Skeletal muscle tissue (tissue), 4 donors: ENCODE results near the gene GPATCH1. TPM values are rescaled to one million over a fixed set of nuclear protein-coding genes. Genes with fewer than 3 reads are reported as not detected.
"Not testable (repeated sequence)": the region's sequence is repeated elsewhere in the genome, so short reads cannot be mapped to it uniquely, and the experiment has no call there.

ENCODE experiments used
- H3K27ac ChIP-seq: one replicate; pipeline ENCODE4 v1.7.0; 2013; ENCODE audit warnings: mild to moderate bottlenecking, low read depth, low read length, inconsistent platforms
- H3K27me3 ChIP-seq, 3 donors: one replicate each; pipeline ENCODE4 v1.7.0; 2013; ENCODE audit warnings: low read length in 3 of 3; ENCODE audit not compliant: control insufficient read depth in 3 of 3, insufficient read depth in 3 of 3
- H3K36me3 ChIP-seq, 3 donors: one replicate each; pipeline ENCODE4 v1.7.0; 2013; ENCODE audit warnings: low read length in 3 of 3; ENCODE audit not compliant: control insufficient read depth in 3 of 3, insufficient read depth in 3 of 3
- H3K4me1 ChIP-seq, 3 donors: one replicate each; pipeline ENCODE4 v1.7.0; 2013; ENCODE audit warnings: low read length in 3 of 3, mild to moderate bottlenecking in 3 of 3; ENCODE audit not compliant: control insufficient read depth in 3 of 3, insufficient read depth in 3 of 3
- H3K4me3 ChIP-seq, 3 donors: one replicate each; pipeline ENCODE4 v1.7.0; 2013; ENCODE audit warnings: low read length in 3 of 3
- H3K9ac ChIP-seq, 3 donors: one replicate each; pipeline ENCODE4 v1.7.0; 2013; ENCODE audit warnings: low read length in 3 of 3, mild to moderate bottlenecking in 3 of 3, moderate library complexity in 2 of 3, low read depth in 1 of 3
- H3K9me3 ChIP-seq, 3 donors: one replicate each; pipeline ENCODE4 v1.7.0; 2013; ENCODE audit warnings: low read length in 3 of 3; ENCODE audit not compliant: control insufficient read depth in 3 of 3
- total RNA-seq: library from RNA; depleted of rRNA; stranded (reverse); fragments of >200 nt; gene quantifications from one replicate; pipeline ENCODE4 v1.2.3, GENCODE V29; 2014
- donor health status: Osteomylitis.

The GPATCH1 gene
- total RNA-seq, 1 donor from 2014 or later = 6.3 TPM

GRCh38 chr19:33154313-33154712 is 73.3 kb downstream of the GPATCH1 start:
- H3K27ac ChIP-seq = not testable (repeated sequence)

GRCh38 chr19:33156334-33156733 is 75.4 kb downstream of the GPATCH1 start:
- Histone ChIP-seq H3K27ac (no peak overlapping the region), H3K27me3 (peaks cover 0 to 2% (median 0%) of the 10 kb centered on the region in 3 donors), H3K36me3 (no peaks in the 10 kb centered on the region), H3K4me1 (no peaks in the 10 kb centered on the region), H3K9me3 (no peaks in the 10 kb centered on the region), H3K9ac (no peak overlapping the region), H3K4me3 (no peak overlapping the region)

More at GRCh38 chr19:33154313-33154712, 73.3 kb downstream of the GPATCH1 start:
- not testable (repeated sequence) for H3K36me3 ChIP-seq, H3K9ac ChIP-seq, H3K27me3 ChIP-seq, H3K4me1 ChIP-seq, H3K9me3 ChIP-seq, H3K4me3 ChIP-seq

- H3K9ac ChIP-seq = no peak overlapping the region
- H3K36me3 ChIP-seq = no peaks in the 10 kb centered on the region
- H3K4me3 ChIP-seq = no peak overlapping the region
- H3K27ac ChIP-seq = no peak overlapping the region
- peaks cover 0 to 2% (median 0%) of the 10 kb centered on the region in 3 donors for H3K27me3 ChIP-seq
- no peaks in the 10 kb centered on the region for H3K4me1 ChIP-seq
- no peaks in the 10 kb centered on the region for H3K9me3 ChIP-seq
These were observed 76.9 kb downstream of the GPATCH1 start for GRCh38 chr19:33157906-33158305.

GRCh38 chr19:33158365-33158764 is 77.4 kb downstream of the GPATCH1 start:
- no peak overlapping the region for H3K9ac ChIP-seq
- H3K27me3 ChIP-seq = peaks cover 0 to 2% (median 0%) of the 10 kb centered on the region in 3 donors
- no peaks in the 10 kb centered on the region for H3K9me3 ChIP-seq
- no peak overlapping the region for H3K27ac ChIP-seq
- no peaks in the 10 kb centered on the region for H3K4me1 ChIP-seq
- H3K4me3 ChIP-seq = no peak overlapping the region
- no peaks in the 10 kb centered on the region for H3K36me3 ChIP-seq

GRCh38 chr19:33159149-33159548 is 78.2 kb downstream of the GPATCH1 start:
- no peak overlapping the region for H3K4me3 ChIP-seq
- no peaks in the 10 kb centered on the region for H3K36me3 ChIP-seq
- H3K4me1 ChIP-seq = no peaks in the 10 kb centered on the region
- H3K27me3 ChIP-seq = peaks cover 0 to 2% (median 0%) of the 10 kb centered on the region in 3 donors
- H3K9ac ChIP-seq = no peak overlapping the region
- no peaks in the 10 kb centered on the region for H3K9me3 ChIP-seq
- no peak overlapping the region for H3K27ac ChIP-seq

- H3K36me3 ChIP-seq = no peaks in the 10 kb centered on the region
- H3K27ac ChIP-seq = no peak overlapping the region
- H3K27me3 ChIP-seq = peaks cover 0 to 2% (median 0%) of the 10 kb centered on the region in 3 donors
- H3K4me3 ChIP-seq = no peak overlapping the region
- H3K4me1 ChIP-seq = no peaks in the 10 kb centered on the region
- H3K9me3 ChIP-seq = no peaks in the 10 kb centered on the region
- H3K9ac ChIP-seq = no peak overlapping the region
These were observed 78.9 kb downstream of the GPATCH1 start for GRCh38 chr19:33159893-33160292.

GRCh38 chr19:33161201-33161600 is 80.2 kb downstream of the GPATCH1 start:
- Histone ChIP-seq H3K27ac (no peak overlapping the region), H3K9ac (no peak overlapping the region), H3K4me3 (no peak overlapping the region), H3K9me3 (no peaks in the 10 kb centered on the region), H3K36me3 (no peaks in the 10 kb centered on the region), H3K4me1 (no peaks in the 10 kb centered on the region), H3K27me3 (no peaks in the 10 kb centered on the region)

- no peak overlapping the region for H3K9ac ChIP-seq
- no peaks in the 10 kb centered on the region for H3K36me3 ChIP-seq
- H3K4me3 ChIP-seq = no peak overlapping the region
- H3K27ac ChIP-seq = no peak overlapping the region
- no peaks in the 10 kb centered on the region for H3K4me1 ChIP-seq
- H3K9me3 ChIP-seq = peaks cover 0 to 3% (median 0%) of the 10 kb centered on the region in 3 donors
- H3K27me3 ChIP-seq = no peaks in the 10 kb centered on the region
These were observed 82.5 kb downstream of the GPATCH1 start for GRCh38 chr19:33163481-33163880.

- not testable (repeated sequence) for H3K9ac ChIP-seq, H3K9me3 ChIP-seq, H3K4me3 ChIP-seq, H3K27me3 ChIP-seq, H3K27ac ChIP-seq, H3K4me1 ChIP-seq, H3K36me3 ChIP-seq
These were observed 85.1 kb downstream of the GPATCH1 start for GRCh38 chr19:33166037-33166436.

- Histone ChIP-seq H3K27ac (no peak overlapping the region), H3K9me3 (peaks cover 0 to 3% (median 0%) of the 10 kb centered on the region in 3 donors), H3K27me3 (no peaks in the 10 kb centered on the region), H3K4me3 (no peak overlapping the region), H3K36me3 (no peaks in the 10 kb centered on the region), H3K9ac (no peak overlapping the region), H3K4me1 (no peaks in the 10 kb centered on the region)
These were observed 86.5 kb downstream of the GPATCH1 start for GRCh38 chr19:33167438-33167837.

GRCh38 chr19:33168528-33168927 is 87.5 kb downstream of the GPATCH1 start:
- no peak overlapping the region for H3K4me3 ChIP-seq
- no peaks in the 10 kb centered on the region for H3K27me3 ChIP-seq
- no peak overlapping the region for H3K27ac ChIP-seq
- H3K9ac ChIP-seq = no peak overlapping the region
- H3K9me3 ChIP-seq = peaks cover 0 to 3% (median 0%) of the 10 kb centered on the region in 3 donors
- peaks cover 2 to 6% (median 5%) of the 10 kb centered on the region in 3 donors for H3K4me1 ChIP-seq
- no peaks in the 10 kb centered on the region for H3K36me3 ChIP-seq
